Stomach (tissue), 4 donors: ENCODE results near the gene ZBTB17.

ENCODE experiments used
- CTCF ChIP-seq, 7 experiments: fragments of 450-650 bp in 4 of 7; fragments of 200-600 bp in 3 of 7; sonication (generic) in 3 of 7; IDR thresholded peaks; one replicate each; pipeline ENCODE4 v1.5.1; 2016 to 2019; ENCODE audit warnings: antibody characterized with exemption in 7 of 7, control low read depth in 2 of 7, mild to moderate bottlenecking in 1 of 7
- POLR2A ChIP-seq, 4 donors: fragments of 450-650 bp; IDR thresholded peaks; one replicate each; pipeline ENCODE4 v1.6.1; 2016; ENCODE audit warnings: antibody characterized with exemption in 4 of 4, control low read depth in 2 of 4, mild to moderate bottlenecking in 1 of 4, moderate library complexity in 1 of 4

- TF ChIP-seq CTCF (IDR thresholded peaks at IDR 0.05) (no peak), POLR2A (IDR thresholded peaks at IDR 0.05) (no peak)
Measured at GRCh38 chr1:15958793-15959192, 17.1 kb downstream of the ZBTB17 start.
